OCI-M2 (cell line): ENCODE measurements around the gene ZBTB21.

Source experiments
- DNase-seq: peaks from one replicate; lab custom pipeline; 2025; ENCODE audit not compliant: unreplicated experiment; lab: John Stamatoyannopoulos, UW

ZBTB21 gene

DNA sequence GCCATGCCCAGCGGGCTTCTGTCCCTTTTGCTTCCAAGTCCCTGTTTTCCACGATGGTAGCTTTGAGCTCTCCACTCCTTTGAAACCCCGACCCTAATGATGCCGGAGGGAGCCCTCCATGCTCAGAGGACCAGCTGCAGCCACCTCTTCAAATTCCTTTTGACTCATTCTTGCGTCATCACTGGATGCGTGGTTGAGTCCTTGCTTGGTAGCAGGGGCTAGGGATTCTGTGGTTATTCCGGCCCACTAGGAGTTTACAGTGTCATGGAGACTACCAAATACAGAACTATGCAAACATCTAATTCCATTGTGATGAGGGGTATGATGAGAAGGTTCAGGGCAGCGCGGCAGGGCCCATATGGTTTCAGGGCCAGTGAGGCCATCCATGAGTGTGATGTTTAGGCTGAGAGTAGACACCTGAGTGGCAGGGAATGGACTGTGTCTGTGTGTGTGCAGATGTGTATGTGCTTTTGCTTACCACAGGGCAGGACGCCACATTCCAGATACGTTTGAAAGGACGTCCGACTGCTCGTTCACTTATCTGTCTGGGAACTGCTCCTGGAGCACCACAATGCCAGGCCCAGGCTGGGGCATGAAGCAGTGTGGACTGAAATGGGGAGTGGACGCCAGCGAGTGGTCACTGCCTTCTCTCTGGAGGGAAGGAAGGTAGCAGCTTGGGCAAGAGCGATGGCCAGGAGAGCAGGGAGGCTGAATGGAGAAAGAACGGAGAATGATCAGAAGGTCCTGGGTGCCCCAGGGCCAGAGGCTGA, 30.4 kb upstream of the ZBTB21 start:
- no peak for DNase-seq

GRCh38 chr21:42039911-42040351, 29.8 kb upstream of the ZBTB21 start:
- DNase-seq = no peak

GRCh38 chr21:42039470-42039901, 29.3 kb upstream of the ZBTB21 start:
- no peak for DNase-seq

GRCh38 chr21:42038826-42039425, 28.8 kb upstream of the ZBTB21 start:
- no peak for DNase-seq

- no peak for DNase-seq
Measured at GRCh38 chr21:42038393-42038792, 28.2 kb upstream of the ZBTB21 start.

- DNase-seq = no peak
Measured at GRCh38 chr21:42037943-42038342, 27.8 kb upstream of the ZBTB21 start.

GRCh38 chr21:42037516-42037915, 27.4 kb upstream of the ZBTB21 start:
- no peak for DNase-seq

DNA sequence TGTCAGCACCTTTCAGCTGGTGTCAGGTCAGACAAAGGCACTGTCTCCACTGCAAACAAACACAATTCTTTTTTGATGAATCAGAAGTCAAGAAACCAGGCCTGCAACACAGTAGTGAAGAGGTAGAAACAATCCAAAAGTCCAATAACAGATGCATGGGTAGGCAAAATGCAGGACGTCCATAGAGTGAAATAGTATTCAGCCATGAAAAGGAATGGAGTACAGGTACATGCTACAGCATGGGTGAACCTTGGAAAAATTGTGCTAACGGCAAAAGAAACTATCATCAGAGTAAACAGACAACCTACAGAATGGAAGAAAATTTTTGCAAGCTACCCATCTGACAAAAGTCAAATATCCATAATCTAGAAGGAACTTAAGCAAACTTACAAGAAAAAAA, 26.2 kb upstream of the ZBTB21 start:
- DNase-seq = no peak

- DNase-seq = no peak
Measured at GRCh38 chr21:42032968-42033367, 22.8 kb upstream of the ZBTB21 start.

DNA sequence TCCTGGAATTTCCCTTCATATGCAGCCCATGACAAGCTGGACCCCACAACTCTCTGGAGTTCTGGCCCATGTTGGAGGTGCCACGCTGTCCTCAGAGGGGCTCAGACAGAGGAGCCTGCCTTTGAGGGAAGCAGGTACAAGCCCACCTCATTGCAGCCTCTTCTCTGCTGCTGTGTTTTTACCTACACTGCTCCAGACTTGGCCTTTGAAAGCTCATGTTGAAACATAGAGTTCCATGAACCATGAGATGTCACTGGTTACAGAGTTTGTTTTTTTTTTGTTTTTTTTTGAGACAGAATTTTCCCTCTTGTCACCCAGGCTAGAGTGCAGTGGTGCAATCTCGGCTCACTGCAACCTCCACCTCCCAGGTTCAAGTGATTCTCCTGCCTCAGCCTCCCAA, 22.1 kb upstream of the ZBTB21 start:
- DNase-seq = no peak

GRCh38 chr21:42031816-42032215, 21.7 kb upstream of the ZBTB21 start:
- DNase-seq = no peak

GRCh38 chr21:42031241-42031640, 21.1 kb upstream of the ZBTB21 start:
- no peak for DNase-seq

DNA sequence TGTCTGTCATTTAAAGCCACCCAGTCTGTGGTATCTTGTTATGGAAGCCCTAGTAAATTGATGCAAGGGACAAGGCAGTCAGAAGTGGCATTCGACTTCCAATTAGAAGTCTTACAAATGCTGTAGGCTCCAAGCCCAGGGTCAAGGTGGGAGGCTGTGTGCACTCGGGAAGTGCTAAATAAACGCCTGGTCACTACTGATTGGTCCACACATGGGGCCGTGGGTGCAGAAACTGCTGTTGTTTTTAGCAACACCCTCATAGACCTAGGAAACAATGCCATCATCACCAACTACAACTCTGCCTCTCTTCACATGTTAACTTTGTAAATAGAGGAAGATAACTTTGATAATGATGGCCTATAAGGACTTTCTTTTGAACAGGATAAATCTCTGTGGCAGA, 20.2 kb upstream of the ZBTB21 start:
- no peak for DNase-seq

GRCh38 chr21:42028766-42029425, 18.7 kb upstream of the ZBTB21 start:
- no peak for DNase-seq

GRCh38 chr21:42027822-42028765, 17.9 kb upstream of the ZBTB21 start:
- DNase-seq = no peak

DNA sequence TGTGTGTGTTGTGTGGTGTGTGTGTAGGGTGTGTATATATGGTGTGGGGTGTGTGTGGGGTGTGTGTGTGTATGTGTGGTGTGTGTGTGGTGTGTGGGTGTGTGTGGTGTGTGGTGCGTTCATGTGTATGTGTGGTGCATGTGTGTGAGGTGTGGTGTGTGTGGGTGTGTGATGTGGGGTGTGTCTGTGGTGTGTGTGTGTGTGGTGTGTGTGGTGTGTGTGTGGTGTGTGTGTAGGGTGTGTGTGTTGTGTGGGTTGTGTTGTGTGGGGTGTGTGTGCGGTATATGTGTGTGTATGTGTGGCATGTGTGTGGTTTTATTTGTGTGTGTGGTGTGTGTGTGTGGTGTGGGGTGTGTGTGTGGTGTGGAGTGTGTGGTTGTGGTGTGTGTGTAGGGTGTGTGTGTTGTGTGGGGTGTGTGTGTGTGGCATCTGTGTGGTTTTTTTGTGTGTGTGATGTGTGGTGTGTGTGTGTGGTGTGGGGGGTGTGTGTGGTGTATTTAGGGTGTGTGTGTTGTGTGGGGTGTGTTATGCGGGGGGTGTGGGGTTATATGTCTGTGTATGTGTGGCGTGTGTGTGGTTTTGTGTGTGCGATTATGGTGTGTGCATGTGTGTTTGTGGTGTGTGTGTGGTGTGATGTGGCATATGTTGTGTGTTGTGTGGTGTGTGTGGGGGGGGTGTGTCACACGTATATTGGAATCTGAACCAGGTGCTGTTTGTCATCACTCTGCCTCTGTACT, 17.1 kb upstream of the ZBTB21 start:
- no peak for DNase-seq

DNA sequence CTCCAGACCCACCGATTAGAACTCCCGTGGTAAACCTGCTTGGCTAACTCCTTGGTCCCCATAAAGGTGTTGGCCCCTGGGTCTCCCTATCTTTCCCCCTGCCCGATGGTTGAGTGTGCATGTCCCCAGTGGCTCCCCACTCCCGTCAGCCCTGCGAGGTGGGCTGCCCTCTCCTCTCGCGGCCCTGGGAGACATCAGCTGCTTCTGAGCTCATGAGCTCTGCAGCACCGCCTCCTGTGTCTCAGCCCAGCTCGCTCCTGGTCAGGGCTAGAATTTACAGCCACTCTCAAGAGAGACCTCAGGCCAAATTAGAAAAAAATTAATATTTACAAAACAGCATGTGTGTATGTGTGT, 15.9 kb upstream of the ZBTB21 start:
- no peak for DNase-seq

DNA sequence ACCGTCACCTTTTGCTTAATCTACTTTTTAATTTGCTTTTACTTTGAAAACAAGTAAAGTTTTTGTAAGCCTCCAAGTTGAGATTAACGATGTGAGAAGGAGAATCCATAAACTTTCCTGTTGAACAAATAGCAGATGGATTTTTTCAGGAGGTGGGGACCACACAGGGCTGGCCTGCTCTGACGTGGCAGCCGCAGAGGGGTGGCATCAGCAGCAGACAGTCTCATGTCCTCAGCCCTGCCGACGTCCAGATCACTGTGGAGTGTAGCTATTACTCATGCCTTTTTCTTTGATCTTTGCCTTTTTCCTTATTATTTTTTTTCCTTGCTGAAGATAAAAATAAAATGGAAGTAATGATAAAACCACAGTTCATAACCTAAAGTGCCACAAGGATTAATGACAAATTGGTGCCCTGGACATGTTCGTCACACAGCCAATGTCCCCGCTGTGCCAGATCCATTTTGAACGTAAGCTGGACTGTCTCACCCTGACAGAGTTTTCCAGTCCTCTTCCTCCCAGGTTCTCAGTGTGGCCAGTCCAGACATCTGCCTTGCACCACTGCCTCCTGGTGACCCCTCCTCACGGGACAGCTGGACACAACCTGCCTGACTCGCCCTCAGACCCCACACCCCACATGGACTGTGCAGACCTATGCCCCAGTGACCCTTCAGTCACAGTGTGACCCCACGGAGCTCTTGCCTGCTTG, 15.4 kb upstream of the ZBTB21 start:
- no peak for DNase-seq

DNA sequence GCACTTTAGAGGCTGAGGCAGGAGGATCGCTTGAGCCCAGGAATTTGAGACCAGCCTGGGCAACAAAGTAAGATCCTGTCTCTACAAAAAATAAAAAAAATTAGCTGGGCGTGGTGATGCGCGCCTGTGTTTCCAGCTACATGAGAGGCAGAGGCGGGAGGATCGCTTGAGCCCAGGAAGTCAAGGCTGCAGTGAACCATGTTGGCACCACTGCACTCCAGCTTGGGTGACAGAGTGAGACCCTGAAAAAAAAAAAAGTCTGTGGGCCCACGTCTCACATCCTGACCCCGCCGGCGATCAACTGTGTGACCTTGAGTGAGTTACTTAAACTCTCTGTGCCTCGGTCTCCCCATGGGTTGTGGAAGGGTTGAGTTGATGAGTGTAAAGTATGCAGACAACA, 12.7 kb upstream of the ZBTB21 start:
- DNase-seq = no peak

DNA sequence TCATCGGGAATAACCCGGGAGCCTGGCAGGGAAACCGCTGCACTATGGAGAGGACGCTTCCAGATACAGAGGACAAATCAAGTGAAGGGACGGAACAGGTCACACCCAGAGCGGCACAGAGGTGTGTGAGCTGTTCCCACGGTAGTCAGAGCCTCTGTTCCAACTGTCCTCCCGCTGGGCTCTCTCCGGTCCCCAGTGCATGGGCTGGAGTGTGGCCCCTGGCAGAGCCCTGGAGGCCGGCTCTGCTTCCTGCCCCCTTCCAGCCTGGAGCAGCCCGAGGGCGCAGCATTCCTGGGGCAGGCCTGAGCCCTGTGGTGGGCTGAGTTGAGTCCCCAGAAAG, 11.9 kb upstream of the ZBTB21 start:
- no peak for DNase-seq
